ENCODE data around the gene HCFC2.

HCFC2 gene

DNA sequence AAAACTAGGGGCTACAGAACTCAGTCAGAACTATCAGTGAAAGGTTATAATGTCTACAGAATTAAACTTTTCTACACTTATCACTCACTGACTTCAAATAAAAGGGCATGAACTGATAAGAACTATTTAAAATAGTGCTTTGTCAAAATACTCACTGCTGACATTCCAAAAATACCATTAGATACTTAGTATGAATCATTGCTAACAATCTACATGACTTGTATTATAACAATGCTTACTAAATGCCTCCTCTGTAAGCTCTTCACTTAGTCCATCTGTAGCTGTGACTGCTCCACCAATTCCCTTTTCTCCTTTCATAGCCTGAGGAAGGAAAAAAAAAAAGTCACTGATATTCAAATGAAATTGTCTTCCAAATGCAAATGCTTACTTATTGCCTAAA lies 56.7 kb downstream of the HCFC2 start:
- no peak for DNase-seq (ENCODE audit: low spot score)

DNA sequence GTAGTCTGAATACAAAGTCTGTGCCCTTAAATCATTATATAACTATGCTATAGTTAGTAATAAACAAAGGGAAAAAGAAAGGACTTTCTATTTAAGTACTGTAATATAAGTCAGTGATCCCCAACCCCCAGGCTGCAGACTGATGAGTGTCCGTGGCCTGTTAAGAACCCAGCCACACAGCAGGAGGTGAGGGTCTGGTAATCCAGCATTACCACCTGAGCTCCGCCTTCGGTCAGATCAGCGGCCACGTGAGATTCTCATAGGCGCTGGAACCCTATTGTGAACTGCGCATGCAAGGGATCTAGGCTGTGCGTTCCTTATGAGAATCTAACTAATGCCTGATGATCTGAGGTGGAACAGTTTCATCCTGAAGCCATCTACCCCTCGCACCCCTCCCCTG lies 58.0 kb downstream of the HCFC2 start:
- DNase-seq (ENCODE audit: low spot score), result no peak

DNA sequence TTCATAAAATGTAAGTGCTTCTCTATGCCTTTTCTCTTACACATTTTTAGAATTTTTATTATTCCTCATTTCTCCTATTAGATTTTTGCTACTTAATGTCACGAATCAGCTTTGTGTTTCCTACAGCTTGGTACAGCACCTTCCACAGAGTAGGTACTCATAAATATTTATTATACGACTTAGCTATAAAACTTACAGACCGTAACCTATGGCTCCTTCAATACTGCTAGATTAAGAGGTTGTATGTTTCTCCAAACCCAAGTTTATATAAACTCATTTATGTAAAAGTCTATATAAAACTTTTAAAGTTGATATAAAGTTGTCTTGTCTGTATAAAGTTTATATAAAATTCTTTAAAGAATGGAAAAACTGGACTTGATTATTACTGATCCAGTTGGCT lies 62.2 kb downstream of the HCFC2 start:
- no peak for DNase-seq (ENCODE audit: low spot score)

DNA sequence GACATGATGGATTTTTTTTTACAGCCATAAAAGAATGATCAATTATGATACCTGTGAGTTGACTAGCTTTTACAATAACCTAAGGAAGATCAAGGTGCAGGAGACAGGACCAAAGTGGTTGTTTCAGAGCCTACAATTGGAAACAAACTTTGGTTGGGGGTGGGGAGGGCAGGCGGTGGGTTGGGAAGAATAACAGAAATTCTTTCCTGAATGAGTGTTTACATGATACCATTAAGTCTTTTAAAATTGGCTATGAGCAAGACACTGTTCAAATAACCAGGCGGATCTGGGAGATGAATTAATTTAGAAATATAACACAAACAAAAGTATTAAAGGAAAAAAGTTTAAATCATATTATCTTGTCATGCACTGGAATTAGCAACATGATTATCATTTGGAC lies 66.4 kb downstream of the HCFC2 start:
- no peak for DNase-seq (ENCODE audit: low spot score)

DNA sequence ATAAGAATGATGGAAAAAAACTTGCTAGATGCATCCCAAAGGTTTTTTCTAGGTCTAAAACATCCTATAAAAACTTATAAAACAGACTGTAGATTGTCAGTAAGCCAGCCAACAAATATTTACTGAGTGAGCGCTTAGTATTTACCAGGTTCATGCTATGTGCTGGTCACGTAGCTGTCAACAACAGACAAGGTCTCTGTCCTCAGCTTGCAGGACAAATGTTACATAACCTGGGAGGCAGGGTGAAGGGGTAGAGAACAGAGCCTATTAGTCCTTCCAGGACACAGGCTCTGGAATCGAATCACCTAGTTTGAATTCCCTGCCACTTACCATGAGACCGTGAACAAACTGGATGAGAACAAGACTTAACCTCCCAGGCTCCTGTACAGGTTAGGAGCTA lies 67.3 kb downstream of the HCFC2 start:
- no peak for DNase-seq (ENCODE audit: low spot score)

DNA sequence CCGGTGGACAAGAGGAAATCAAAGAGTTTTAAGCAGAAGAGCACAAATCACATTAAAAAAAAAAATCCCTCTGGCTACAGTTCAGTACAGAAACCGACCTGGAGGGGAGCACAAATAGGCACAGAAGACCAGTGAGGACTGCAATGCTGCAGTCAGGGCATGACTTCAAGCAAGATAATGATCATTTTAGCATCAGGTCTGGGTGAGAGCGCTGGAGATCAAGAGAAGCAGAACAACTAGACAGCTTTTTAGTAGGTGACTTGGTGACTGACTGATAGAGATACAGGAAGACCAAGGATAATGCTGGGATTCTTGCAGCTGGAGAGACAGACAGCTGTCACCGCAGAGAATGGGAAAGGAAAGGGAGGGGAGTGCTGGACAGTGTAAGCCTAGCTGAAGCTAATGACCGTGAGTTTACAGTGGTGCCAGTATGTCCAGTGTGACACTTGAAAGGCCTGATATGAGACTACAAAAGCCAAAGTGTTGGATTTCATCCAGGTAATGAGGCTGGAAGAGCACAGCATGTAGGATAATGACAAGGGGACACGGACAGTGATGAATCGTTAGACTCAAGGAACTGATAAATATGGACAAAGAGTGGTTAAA lies 68.1 kb downstream of the HCFC2 start:
- no peak for DNase-seq (ENCODE audit: low spot score)

DNA sequence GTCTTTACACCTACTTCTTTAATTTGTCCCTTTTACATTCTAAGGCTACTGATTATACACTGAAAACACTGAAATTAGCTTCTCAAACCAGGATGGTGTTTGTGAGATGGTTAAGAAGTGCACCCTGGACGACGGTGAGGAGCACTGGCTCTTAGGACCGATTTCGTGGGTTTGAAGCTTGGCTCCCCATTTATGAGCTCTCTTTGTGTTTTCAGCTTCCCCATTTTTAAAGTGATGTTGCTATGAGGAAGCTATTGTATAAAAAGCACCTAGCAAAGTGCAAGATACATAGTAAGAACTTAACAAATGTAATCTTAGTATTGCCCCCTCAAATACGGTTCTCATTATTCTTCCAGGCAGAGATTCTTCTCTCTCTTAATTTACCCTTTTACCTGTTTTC lies 69.0 kb downstream of the HCFC2 start:
- DNase-seq (ENCODE audit: low spot score), result no peak

DNA sequence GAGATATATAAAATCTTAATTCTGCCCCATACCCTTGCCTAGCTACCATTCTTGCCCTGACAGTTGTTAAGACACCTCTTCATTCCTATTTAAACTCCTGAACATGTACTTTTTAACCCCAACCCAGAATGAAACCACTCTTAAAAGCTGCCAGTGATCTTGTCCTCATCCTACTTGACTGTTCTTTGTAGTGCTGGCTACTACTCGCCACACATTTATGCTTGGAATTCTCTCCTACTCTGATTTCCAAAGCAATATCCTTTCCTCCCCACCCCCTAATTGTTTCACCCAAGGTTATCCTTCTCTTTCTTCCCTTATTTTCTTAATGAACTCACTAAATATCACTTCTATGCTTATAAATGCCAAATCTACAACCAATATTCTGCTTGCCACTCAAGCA lies 69.5 kb downstream of the HCFC2 start:
- DNase-seq (ENCODE audit: low spot score), result no peak

DNA sequence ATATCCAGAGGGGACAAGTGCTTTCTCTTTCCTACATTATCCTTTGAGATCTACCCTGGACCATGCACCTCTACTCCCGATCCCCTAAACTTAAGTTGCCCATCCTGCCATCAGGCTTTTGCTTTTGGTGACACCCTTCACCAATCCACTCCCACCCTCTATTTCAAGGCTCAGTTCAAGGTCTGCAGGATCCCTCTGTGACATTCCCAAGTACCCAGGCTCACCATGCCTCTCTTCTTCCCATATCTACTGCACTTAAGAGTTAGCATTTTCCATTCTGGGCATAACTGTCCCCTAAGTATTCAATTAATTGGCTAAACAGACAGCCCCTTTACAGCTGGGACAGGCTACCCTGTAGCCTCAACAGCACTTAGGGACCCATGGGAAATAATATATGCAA lies 70.6 kb downstream of the HCFC2 start:
- DNase-seq (ENCODE audit: low spot score), result no peak

DNA sequence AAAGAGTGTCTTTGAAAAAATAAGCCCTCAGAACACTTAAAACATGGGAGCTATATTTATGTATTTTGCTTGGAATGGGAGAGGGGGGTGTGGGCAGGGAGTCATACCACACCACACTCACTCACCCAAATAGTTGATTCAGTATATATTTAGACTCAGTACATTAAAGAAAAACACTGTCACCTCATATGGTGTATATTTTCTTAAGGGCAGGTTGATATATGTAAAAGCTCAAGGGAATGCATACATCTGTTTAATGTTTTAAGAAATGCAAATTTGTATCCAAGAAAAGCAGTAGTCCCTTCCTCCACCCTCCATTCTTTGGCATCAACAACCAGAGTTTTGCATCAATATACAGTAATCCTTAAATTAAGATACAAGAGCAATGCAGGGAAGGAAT lies 72.2 kb downstream of the HCFC2 start:
- no peak for DNase-seq (ENCODE audit: low spot score)

DNA sequence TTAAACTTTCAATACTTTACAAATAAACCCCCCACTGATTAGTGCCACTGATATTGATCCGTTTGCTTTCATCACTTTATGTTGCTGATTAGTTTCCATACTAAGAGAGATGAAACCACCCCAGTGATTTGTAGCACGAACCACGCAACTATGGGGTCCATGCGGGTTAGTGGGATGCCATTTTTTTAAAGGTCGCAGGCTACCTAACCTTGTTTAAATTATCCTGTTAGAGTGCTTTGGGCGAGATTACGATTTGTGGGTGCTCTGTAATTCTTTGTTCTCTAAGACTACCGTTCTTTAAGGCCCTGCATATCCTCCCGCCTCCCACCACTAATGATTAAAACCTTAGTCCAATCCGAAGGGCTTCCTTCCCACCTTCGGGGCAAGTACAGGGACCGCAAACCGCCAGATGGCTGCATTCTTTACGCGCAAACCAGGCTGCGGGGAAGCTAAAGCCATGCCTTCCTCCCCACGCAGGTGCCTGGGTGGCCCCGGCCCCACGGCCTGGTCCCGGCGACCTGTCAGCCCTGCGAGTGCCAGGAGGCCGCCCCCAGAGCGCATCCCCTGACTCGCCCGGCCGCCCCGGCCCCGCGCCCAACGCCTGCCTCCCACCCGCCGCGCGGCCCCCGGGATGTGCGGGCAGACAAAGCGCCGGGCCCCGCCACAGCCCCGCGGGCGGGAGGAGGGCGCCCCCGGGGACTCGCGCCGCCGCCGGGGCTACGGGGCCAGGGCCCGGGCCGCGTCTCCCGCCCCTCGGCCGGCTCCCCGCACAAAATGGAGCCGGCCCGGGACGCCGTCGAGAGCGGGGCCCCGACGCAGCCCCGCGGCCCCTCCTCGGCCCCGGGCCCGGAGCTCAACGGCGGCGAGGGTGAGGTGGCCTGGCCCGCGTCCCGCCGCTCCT lies 72.9 kb downstream of the HCFC2 start:
- DNase-seq (ENCODE audit: low spot score), result no peak

DNA sequence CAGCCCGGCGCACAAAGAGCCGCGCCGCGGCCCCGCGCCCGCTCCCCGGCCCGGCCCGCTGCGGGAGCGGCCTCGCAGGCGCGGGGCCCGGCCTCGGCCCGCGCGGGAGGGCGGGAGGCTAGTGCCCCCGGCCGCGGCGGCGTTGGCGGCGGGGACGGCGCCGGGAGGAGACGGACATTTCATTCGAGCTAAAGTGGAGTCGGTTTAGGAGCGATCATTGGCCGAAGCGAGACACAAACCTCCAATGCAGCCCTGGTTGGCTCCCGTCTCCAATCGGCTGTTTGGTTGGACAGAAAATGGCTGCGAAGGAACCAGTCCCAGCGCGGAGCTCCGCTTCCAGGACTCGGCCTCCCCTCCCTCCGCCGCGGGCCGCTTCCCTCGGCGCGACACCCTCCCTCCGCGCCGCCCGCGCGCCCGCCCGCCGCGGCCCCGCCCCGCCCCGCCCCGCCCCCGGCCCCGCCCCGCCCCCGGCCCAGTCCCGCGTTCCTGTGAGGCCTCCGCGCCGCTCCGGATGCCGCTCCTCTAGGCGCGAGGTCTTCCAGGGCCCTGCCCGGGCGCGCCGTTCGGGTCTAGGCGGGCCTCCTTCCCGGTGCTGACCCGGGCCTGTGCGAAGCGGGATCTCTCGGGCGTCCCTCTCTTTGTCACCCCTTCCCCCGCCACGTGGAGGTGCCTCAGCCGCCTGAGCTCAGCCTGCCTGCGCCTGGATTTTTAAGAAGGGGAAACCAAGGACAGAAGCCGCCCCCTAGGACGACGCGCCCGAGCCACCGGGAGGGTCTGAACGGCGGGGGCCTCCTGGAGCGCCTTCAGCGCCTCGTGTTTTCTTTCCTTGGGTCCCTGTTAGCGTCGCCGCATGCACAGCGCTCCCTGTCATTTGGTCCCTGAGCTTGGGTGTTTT lies 73.8 kb downstream of the HCFC2 start, which contains the start of gene NFYB:
Gene NFYB, minus strand, starts transcription at position 309 of the 895 bp plus-strand sequence. CDS start 2,757 bp downstream, outside the sequence.
- DNase-seq (ENCODE audit: low spot score), result peak; percentile 81

DNA sequence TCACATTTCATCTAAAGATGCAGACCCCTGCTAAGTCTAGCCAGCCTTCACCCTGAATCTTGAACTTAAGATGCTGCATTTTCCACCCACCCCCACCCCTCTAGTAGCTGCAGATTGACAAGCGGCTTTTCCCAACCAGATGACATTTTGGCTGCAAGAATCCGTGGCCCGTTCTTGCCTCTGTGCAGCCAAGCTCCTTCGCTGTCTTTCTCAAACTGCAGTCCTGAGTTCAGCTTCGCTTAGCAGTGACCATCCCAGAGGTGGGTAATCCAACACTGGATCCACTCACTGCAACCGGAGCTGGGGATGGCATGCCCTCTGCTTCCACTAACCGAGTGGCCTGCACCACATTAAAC lies 74.4 kb downstream of the HCFC2 start:
- no peak for DNase-seq (ENCODE audit: low spot score)

DNA sequence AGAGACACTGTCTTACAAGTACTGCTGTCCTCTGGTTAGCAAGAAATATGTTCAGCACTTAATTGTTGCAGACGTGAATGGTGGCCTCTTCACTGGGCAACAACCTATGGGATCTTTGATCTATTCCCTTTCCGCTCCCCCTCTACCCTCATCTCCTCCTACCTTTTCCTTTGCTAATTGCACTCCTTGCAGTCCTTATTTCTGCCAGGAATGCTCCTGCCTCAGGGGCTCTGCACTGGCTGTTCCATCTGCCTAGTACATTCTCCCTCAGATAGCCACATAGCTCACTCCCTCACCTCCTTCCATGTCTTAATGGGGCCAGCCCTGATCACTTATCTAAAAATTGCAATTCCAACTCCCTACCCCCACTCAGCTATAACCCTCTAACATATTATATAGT lies 78.2 kb downstream of the HCFC2 start:
- no peak for DNase-seq (ENCODE audit: low spot score)

DNA sequence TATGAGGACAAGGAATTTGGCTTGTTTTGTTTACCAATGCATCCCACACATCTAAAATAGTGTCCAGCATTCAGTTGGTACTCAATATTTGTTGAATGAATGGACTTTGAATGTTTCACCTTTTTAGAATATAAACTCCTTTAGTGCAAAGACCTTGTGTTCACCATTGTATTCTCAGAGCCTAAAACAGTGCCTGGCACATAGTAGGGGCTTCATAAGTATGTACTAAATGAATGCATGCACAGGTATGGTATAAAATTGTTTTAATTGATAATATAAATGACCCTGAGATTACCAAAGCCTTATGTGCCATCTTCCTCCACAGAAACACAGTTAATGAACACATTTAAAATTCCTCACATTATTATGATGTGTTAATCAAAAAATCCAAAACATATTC lies 78.7 kb downstream of the HCFC2 start:
- no peak for DNase-seq (ENCODE audit: low spot score)

DNA sequence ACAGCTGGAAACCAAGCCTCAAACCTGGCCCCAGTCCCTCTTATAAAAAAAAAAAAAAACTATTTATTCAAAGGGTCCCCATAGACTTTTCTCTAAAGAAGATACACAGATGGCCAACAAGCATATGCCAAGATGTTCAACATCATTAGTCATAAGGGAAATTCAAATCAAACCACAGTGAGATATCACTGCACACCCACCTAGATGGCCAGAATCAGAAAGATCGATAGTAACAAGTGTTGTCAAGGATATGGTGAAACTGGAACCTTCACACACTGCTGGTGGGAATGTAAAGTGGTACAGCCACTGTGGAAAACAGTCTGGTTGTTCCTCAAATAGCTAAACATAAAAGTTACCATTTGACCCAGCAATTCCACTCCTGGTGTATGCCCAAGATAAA lies 79.6 kb downstream of the HCFC2 start:
- no peak for DNase-seq (ENCODE audit: low spot score)

DNA sequence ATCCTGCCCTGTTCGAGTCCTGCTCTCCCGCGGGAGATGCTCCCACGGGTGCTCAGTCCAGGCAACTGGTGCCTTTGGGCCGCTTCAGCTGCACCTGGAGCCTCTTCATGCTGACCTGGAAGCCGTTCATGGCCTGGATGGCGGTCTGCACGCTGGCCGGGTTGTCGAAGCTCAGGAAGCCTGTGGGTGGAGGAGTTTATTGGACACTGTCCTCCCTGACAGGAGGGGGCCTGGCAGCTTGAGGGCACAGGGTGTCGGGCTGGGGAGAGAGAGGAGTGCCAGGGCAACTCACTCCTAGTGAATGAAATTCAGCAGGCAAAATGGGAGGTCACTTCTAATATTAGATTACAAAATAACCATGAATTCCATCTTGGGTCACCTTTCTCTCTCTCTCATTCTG lies 83.0 kb downstream of the HCFC2 start:
- no peak for DNase-seq (ENCODE audit: low spot score)

DNA sequence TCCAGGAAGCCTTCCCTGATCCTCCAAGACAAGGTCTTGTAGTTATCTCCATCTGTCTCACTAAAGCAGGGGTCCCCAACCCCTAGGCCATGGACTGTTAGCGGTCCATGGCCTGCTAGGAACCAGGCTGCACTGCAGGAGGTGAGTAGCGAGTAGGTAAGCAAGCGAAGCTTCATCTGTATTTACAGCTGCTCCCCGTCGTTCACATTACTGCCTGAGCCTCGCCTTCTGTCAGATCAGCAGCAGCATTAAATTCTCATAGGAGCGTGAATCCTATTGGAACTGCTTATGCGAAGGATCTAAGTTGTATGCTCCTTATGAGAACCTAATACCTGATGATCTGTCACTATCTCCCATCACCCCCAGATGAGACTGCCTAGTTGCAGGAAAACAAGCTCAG lies 86.1 kb downstream of the HCFC2 start:
- DNase-seq (ENCODE audit: low spot score), result no peak

DNA sequence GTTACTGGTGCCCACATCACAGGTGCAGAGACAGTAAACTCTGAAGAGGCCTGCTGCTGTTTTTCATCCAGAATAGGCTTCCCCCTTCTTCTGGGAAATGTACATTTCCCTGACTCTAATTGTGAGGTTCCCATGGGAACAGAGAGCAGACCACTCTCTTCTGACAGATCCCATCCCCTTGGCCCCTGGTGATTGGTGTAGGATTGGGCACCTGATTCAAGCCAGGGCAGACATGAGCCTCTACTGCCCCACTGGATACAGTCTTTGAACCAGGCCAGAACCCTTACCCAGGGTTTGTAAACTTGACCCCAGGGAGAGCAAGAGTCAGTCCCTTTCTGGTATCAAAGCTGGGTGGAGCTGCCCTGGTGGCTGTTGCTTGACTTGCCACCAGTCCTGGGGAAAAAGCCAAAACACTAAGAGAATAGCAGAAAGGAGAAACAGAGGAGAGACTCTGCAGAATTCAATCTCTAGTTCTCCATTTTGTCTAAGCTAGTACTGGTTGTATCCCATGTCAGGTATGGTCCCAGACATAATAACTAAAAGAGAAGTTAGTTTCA lies 88.4 kb downstream of the HCFC2 start:
- DNase-seq (ENCODE audit: low spot score), result no peak

DNA sequence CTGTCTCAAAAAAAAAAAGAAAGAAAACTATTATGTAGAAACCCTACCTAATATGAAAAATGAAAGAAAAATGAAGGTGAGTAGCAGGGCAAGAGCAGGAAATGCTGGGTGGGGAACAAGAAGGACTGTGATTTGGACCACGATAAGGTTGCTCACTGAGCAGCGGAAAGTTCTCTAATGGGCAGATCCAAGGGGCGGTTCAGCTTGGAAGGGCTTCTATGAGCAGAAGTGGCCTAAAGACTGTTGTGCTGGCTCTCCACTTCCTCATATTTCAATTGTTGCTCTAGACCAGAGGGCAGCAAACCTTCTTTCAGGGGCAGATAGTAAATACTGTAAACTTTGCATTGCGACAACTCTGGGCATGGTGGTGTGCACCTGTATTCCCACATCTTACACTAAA lies 90.0 kb downstream of the HCFC2 start:
- DNase-seq (ENCODE audit: low spot score), result no peak

DNA sequence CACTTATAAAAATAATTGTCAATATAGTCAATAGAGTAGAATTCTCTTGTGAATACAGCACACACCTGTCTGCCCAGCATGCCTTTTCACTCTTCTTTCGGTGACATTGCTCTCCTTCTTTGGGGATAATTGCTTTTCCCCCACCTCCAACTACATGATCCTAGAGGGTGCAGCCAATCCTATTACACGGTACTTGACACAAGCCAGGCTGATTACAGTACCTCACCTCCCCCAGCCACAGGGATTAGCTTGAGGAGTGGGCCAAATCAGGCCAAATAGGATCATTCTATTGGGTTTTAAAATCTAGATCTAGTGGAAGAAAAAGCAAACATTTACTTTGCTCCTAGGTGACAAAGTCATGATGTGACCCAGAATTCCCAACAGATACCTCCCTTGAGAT lies 90.5 kb downstream of the HCFC2 start:
- DNase-seq (ENCODE audit: low spot score), result no peak

All from hematopoietic multipotent progenitor cell treated with erythropoietin and hydrocortisone succinate and interleukin-3 and kit ligand, for 17 days (in vitro differentiated cells).